ENCODE data around the gene MBTPS2. TPM values are rescaled to one million over a fixed set of nuclear protein-coding genes. Genes with fewer than 3 reads are reported as not detected.

MBTPS2 gene
- total RNA-seq, 2 donors from 2014 or later, result 14.0 to 14.4 TPM

Small RNAs within 50 kb of the gene (small RNA-seq; reads per million reads assigned to genes)
- gene U73479.1, result 0 reads per million in 2 donors

Other genes starting within 250 kb of the MBTPS2 start
- gene KLHL34, start 181.3 kb upstream of the MBTPS2 start, total RNA-seq, result under 1 TPM in 1 of 2 donors, not detected in 1; 0.05 TPM
- gene SMPX, start 81.5 kb upstream of the MBTPS2 start, total RNA-seq, result 1 to 10 TPM in 1 of 2 donors, not detected in 1; 4.2 TPM
- gene YY2, start 16.4 kb downstream of the MBTPS2 start, total RNA-seq, result 10 to 100 TPM in 1 of 2 donors, under 1 TPM in 1; 0.82 to 13.7 TPM
- gene SMS, start 101.1 kb downstream of the MBTPS2 start, total RNA-seq, result 100 to 1,000 TPM in 1 of 2 donors, 10 to 100 TPM in 1; 57.0 to 116 TPM
- under 1 TPM; 0.34 to 0.82 TPM for gene PHEX, start 192.7 kb downstream of the MBTPS2 start, total RNA-seq